ENCODE measurements around the gene TNFSF10.

GRCh38 chr3:172551874-172552273, 28.6 kb upstream of the TNFSF10 start:
- TF ChIP-seq CTCF (IDR thresholded peaks at IDR 0.05) (no peak), POLR2A (IDR thresholded peaks at IDR 0.05) (no peak)
